HG03139 (cell line): ENCODE measurements around the gene ZFYVE21.

Source experiments
- ATAC-seq: cut with Tn5 transposase; IDR thresholded peaks from one replicate; pipeline ENCODE4 v1.9.1; 2021; ENCODE audit not compliant: unreplicated experiment

ZFYVE21 gene

GRCh38 chr14:103691655-103692054, 24.0 kb upstream of the ZFYVE21 start:
- ATAC-seq = peak; percentile 53

GRCh38 chr14:103692159-103692558, 23.5 kb upstream of the ZFYVE21 start:
- ATAC-seq = peak; percentile 13

GRCh38 chr14:103692871-103693270, 22.7 kb upstream of the ZFYVE21 start:
- ATAC-seq = no peak

GRCh38 chr14:103693515-103693914, 22.1 kb upstream of the ZFYVE21 start:
- no peak for ATAC-seq

- ATAC-seq = no peak
These were observed 21.0 kb upstream of the ZFYVE21 start for GRCh38 chr14:103694572-103695026.

- no peak for ATAC-seq
These were observed 20.1 kb upstream of the ZFYVE21 start for GRCh38 chr14:103695296-103696069.

- ATAC-seq = no peak
These were observed 19.6 kb upstream of the ZFYVE21 start for GRCh38 chr14:103696070-103696402.

- ATAC-seq = no peak
These were observed 19.0 kb upstream of the ZFYVE21 start for GRCh38 chr14:103696466-103697071.

- ATAC-seq = no peak
These were observed 18.4 kb upstream of the ZFYVE21 start for GRCh38 chr14:103697206-103697602.

GRCh38 chr14:103697603-103698379, 17.8 kb upstream of the ZFYVE21 start:
- no peak for ATAC-seq

GRCh38 chr14:103698380-103699260, 17.0 kb upstream of the ZFYVE21 start:
- ATAC-seq = no peak

GRCh38 chr14:103699261-103699661, 16.3 kb upstream of the ZFYVE21 start:
- no peak for ATAC-seq

- ATAC-seq = no peak
These were observed 15.5 kb upstream of the ZFYVE21 start for GRCh38 chr14:103699901-103700752.

- ATAC-seq = no peak
These were observed 14.7 kb upstream of the ZFYVE21 start for GRCh38 chr14:103700753-103701490.

GRCh38 chr14:103702095-103702494, 13.5 kb upstream of the ZFYVE21 start:
- ATAC-seq = no peak

- no peak for ATAC-seq
These were observed 12.8 kb upstream of the ZFYVE21 start for GRCh38 chr14:103702497-103703432.

- no peak for ATAC-seq
These were observed 11.9 kb upstream of the ZFYVE21 start for GRCh38 chr14:103703433-103704385.
